SK-N-SH (cell line): ENCODE measurements around the gene AHNAK. TPM values are rescaled to one million over a fixed set of nuclear protein-coding genes. Genes with fewer than 3 reads are reported as not detected.

ENCODE experiments used
- CTCF ChIA-PET: fragments of 300-600, 350-600 bp; formaldehyde crosslinking; extraction: SDS; loops from one replicate; lab custom pipeline; 2021; lab: Yijun Ruan, JAX
- POLR2A ChIA-PET: fragments of 350-600 bp; sonication (Branson Sonifier 250); formaldehyde crosslinking; extraction: SDS; loops from one replicate; lab custom pipeline; 2020; ENCODE audit warnings: antibody characterized with exemption, inconsistent platforms; lab: Yijun Ruan, JAX
- DNase-seq: peaks from one replicate; pipeline ENCODE4 v3.0.0; 2012
- H2AFZ ChIP-seq: fragments of 200-600 bp; sonication (generic); 2 replicates; pipeline ENCODE4 v1.8.1; 2016; ENCODE audit warnings: antibody characterized with exemption, mild to moderate bottlenecking, low read depth
- H3F3A ChIP-seq: fragments of 200-600 bp; sonication (generic); replicated peaks from 2 replicates; pipeline ENCODE3; 2016; ENCODE audit warnings: antibody characterized with exemption, mild to moderate bottlenecking; ENCODE audit not compliant: insufficient read depth
- H3K27ac ChIP-seq, 2 experiments: fragments of 200-500 bp in 1 of 2; fragments of 200-600 bp in 1 of 2; sonication (Bioruptor generic) in 1 of 2; sonication (generic), shearing (Covaris generic) in 1 of 2; 2 replicates each; pipeline versions ENCODE4 v1.5.1 to v1.6.1; 2014 to 2016; ENCODE audit warnings: low read depth in 2 of 2, inconsistent platforms in 1 of 2, low read length in 1 of 2, mild to moderate bottlenecking in 1 of 2, mixed read lengths in 1 of 2
- H3K27me3 ChIP-seq: fragments of 200-600 bp; sonication (generic), shearing (Covaris generic); 2 replicates; pipeline ENCODE4 v1.6.1; 2016; ENCODE audit warnings: mixed run types; ENCODE audit not compliant: insufficient read depth
- H3K36me3 ChIP-seq, 2 experiments: fragments of 200-500 bp in 1 of 2; fragments of 200-600 bp in 1 of 2; sonication (Bioruptor generic) in 1 of 2; sonication (generic) in 1 of 2; replicated peaks in 1 of 2; 2 replicates each; pipeline versions ENCODE3 to v1.5.1; 2014 to 2016; ENCODE audit warnings: low read length in 1 of 2, mild to moderate bottlenecking in 1 of 2; ENCODE audit not compliant: insufficient read depth in 2 of 2, control insufficient read depth in 1 of 2
- H3K4me1 ChIP-seq, 2 experiments: fragments of 200-500 bp in 1 of 2; fragments of 200-600 bp in 1 of 2; sonication (Bioruptor generic) in 1 of 2; sonication (generic), shearing (Covaris generic) in 1 of 2; 2 replicates each; pipeline versions ENCODE4 v1.5.1 to v1.6.1; 2014 to 2016; ENCODE audit warnings: low read depth in 1 of 2, low read length in 1 of 2, mixed run types in 1 of 2; ENCODE audit not compliant: insufficient read depth in 2 of 2, control insufficient read depth in 1 of 2
- H3K4me2 ChIP-seq: fragments of 200-600 bp; sonication (generic), shearing (Covaris generic); 2 replicates; pipeline ENCODE4 v1.6.1; 2017; ENCODE audit warnings: mixed run types
- H3K4me3 ChIP-seq, 2 experiments: fragments of 200-500 bp in 1 of 2; fragments of 200-600 bp in 1 of 2; sonication (Bioruptor generic) in 1 of 2; sonication (generic), shearing (Covaris generic) in 1 of 2; 2 replicates each; pipeline versions ENCODE4 v1.5.1 to v1.8.1; 2014 to 2016; ENCODE audit warnings: low read depth in 2 of 2, inconsistent platforms in 1 of 2, low read length in 1 of 2, mild to moderate bottlenecking in 1 of 2, mixed read lengths in 1 of 2, moderate library complexity in 1 of 2
- H3K79me2 ChIP-seq: fragments of 200-600 bp; sonication (generic); 2 replicates; pipeline ENCODE4 v1.8.1; 2017; ENCODE audit warnings: mild to moderate bottlenecking; ENCODE audit not compliant: insufficient read depth
- H3K9ac ChIP-seq: fragments of 200-600 bp; sonication (generic); 2 replicates; pipeline ENCODE4 v1.6.1; 2017; ENCODE audit warnings: mixed run types
- H3K9me2 ChIP-seq: fragments of 200-600 bp; sonication (generic); 2 replicates; pipeline ENCODE4 v1.6.1; 2017; ENCODE audit warnings: mixed run types
- H3K9me3 ChIP-seq: fragments of 200-600 bp; sonication (generic); 2 replicates; pipeline ENCODE4 v1.6.1; 2017; ENCODE audit warnings: mixed run types, mild to moderate bottlenecking, moderate library complexity
- H4K20me1 ChIP-seq: fragments of 200-600 bp; sonication (generic); 2 replicates; pipeline ENCODE4 v1.6.1; 2017; ENCODE audit warnings: mild to moderate bottlenecking, mixed run types; ENCODE audit not compliant: insufficient read depth
- CHD2 ChIP-seq: fragments of 150-350 bp; IDR thresholded peaks from 2 replicates; pipeline ENCODE4 v1.6.1; 2018; ENCODE audit warnings: low read length; ENCODE audit not compliant: partially characterized antibody
- ELF1 ChIP-seq: IDR thresholded peaks from 2 replicates; pipeline ENCODE4 v1.4.0; 2012
- EP300 ChIP-seq, 2 experiments: IDR thresholded peaks; 2 replicates each; pipeline versions ENCODE4 v1.4.0 to v1.6.1; 2012; ENCODE audit warnings: borderline replicate concordance in 1 of 2, low read depth in 1 of 2, low read length in 1 of 2
- FOXJ3 ChIP-seq: sonication (generic); formaldehyde crosslinking; IDR thresholded peaks from 2 replicates; pipeline ENCODE4 v1.5.1; 2020; ENCODE audit warnings: mild to moderate bottlenecking, missing genetic modification reagents
- GABPA ChIP-seq: IDR thresholded peaks from 2 replicates; pipeline ENCODE4 v1.4.0; 2012; ENCODE audit warnings: low read depth, mild to moderate bottlenecking
- IRF3 ChIP-seq: fragments of 150-350 bp; IDR thresholded peaks from 2 replicates; pipeline ENCODE4 v1.6.1; 2016; ENCODE audit warnings: mild to moderate bottlenecking, low read depth, low read length
- JUND ChIP-seq: IDR thresholded peaks from 2 replicates; pipeline ENCODE4 v1.4.0; 2012
- MEF2A ChIP-seq: IDR thresholded peaks from 2 replicates; pipeline ENCODE4 v1.4.0; 2012; ENCODE audit warnings: low read depth, borderline replicate concordance
- NFIC ChIP-seq: IDR thresholded peaks from 2 replicates; pipeline ENCODE4 v1.4.0; 2012; ENCODE audit warnings: borderline replicate concordance
- POLR2AphosphoS5 ChIP-seq: IDR thresholded peaks from 2 replicates; pipeline ENCODE4 v1.6.1; 2012; ENCODE audit warnings: low read depth, low read length
- RAD21 ChIP-seq: IDR thresholded peaks from 2 replicates; pipeline ENCODE4 v1.6.1; 2012; ENCODE audit warnings: mild to moderate bottlenecking, low read length
- RCOR1 ChIP-seq: fragments of 150-350 bp; IDR thresholded peaks from 2 replicates; pipeline ENCODE4 v1.6.1; 2017; ENCODE audit warnings: antibody characterized with exemption, low read length
- RFX5 ChIP-seq: IDR thresholded peaks from 2 replicates; pipeline ENCODE4 v1.6.1; 2012; ENCODE audit warnings: mild to moderate bottlenecking, improper control_type of control experiment, low read length
- RXRA ChIP-seq: IDR thresholded peaks from 2 replicates; pipeline ENCODE4 v1.4.0; 2012; ENCODE audit warnings: low read depth, mild to moderate bottlenecking, borderline replicate concordance
- SIN3A ChIP-seq: IDR thresholded peaks from 2 replicates; pipeline ENCODE4 v1.6.1; 2012; ENCODE audit warnings: low read depth, mild to moderate bottlenecking, low read length, moderate library complexity, borderline replicate concordance
- TCF12 ChIP-seq: IDR thresholded peaks from 2 replicates; pipeline ENCODE4 v1.4.0; 2012
- TEAD4 ChIP-seq: IDR thresholded peaks from 2 replicates; pipeline ENCODE4 v1.4.0; 2012; ENCODE audit warnings: mild to moderate bottlenecking, borderline replicate concordance; ENCODE audit not compliant: insufficient read depth
- YY1 ChIP-seq: IDR thresholded peaks from 2 replicates; pipeline ENCODE4 v1.4.0; 2012; ENCODE audit warnings: low read depth, mild to moderate bottlenecking
- WGBS: methylation state at CpG from one replicate; pipeline ENCODE4 v1.1.6; 2017; ENCODE audit warnings: low lambda C conversion rate; 5-methylcytosine and 5-hydroxymethylcytosine counted together
- polyA plus RNA-seq, 3 experiments: library from polyadenylated mRNA; depleted of rRNA; stranded (reverse); fragments of >200 nt; gene quantifications; 2 replicates each; pipeline ENCODE4 v1.2.3, GENCODE V29; 2012

The AHNAK gene
- polyA plus RNA-seq, 1 of the 3 experiments (the other 2 are of a cell fraction), result 57.8 TPM

GRCh38 chr11:62498492-62499286, 47.9 kb downstream of the AHNAK start:
- no peak for TF ChIP-seq MEF2A
- no peak for TF ChIP-seq NFIC
- TF ChIP-seq ELF1, result no peak
- no peak for TF ChIP-seq IRF3
- no peak for TF ChIP-seq RFX5
- no peak for TF ChIP-seq SIN3A
- TF ChIP-seq RAD21, result no peak
- no peak for TF ChIP-seq YY1
- no peak for TF ChIP-seq JUND
- no peak for TF ChIP-seq CHD2
- TF ChIP-seq EP300 (IDR thresholded peaks at IDR 0.05; ENCODE audit: borderline replicate concordance in 1 of 2, low read depth in 1 of 2, low read length in 1 of 2), result no peak
- TF ChIP-seq RCOR1, result no peak
- no peak for TF ChIP-seq FOXJ3
- TF ChIP-seq TEAD4, result no peak
- TF ChIP-seq TCF12, result no peak
- TF ChIP-seq RXRA, result no peak
- TF ChIP-seq POLR2AphosphoS5, result no peak
- TF ChIP-seq, all 33 proteins: peak for 0
- POLR2A ChIA-PET, result no interaction called here

GRCh38 chr11:62498031-62498430, 48.6 kb downstream of the AHNAK start:
- Histone ChIP-seq H3K36me3 (no peaks in the 10 kb centered on the region), H3K4me2 (no peak overlapping the region), H3K4me3 (no peak overlapping the region), H3K4me1 (peaks cover 3 to 10% of the 10 kb centered on the region in 2 experiments; a peak in 2 of 4 replicates), H3K27ac (peak overlapping the region in 1 of 2 experiments; percentile 55; a peak in 2 of 4 replicates), H3K27me3 (no peaks in the 10 kb centered on the region), H3K9me3 (no peaks in the 10 kb centered on the region), H3K9ac (no peak overlapping the region), H2AFZ (no peak overlapping the region), H3K79me2 (no peaks in the 10 kb centered on the region), H3K9me2 (no peaks in the 10 kb centered on the region), H4K20me1 (no peaks in the 10 kb centered on the region), H3F3A (peaks cover 7% of the 10 kb centered on the region)
- 87% methylated on average over 4 of the region's 4 CpGs for WGBS
- CTCF ChIA-PET, result interaction anchor here (1.0 to 4.8 kb wide), 9 partner anchors 10 to 102 kb away, joined by 3 to 32 read pairs (median 4); no protein-coding TSS in a partner anchor
- POLR2A ChIA-PET, result no interaction called here
- TF ChIP-seq POLR2AphosphoS5 (no peak), GABPA (no peak)
- DNase-seq, result peak; percentile 1

More at GRCh38 chr11:62498492-62499286, 47.9 kb downstream of the AHNAK start:
- H3K79me2 ChIP-seq, result no peaks in the 10 kb centered on the region
- H3K9me2 ChIP-seq, result no peaks in the 10 kb centered on the region
- CTCF ChIA-PET, result interaction anchor here (1.0 to 4.8 kb wide), 6 partner anchors 11 to 74 kb away, joined by 3 to 32 read pairs (median 4); no protein-coding TSS in a partner anchor
- peaks cover 3 to 10% of the 10 kb centered on the region in 2 experiments; a peak in 2 of 4 replicates for H3K4me1 ChIP-seq
- no peaks in the 10 kb centered on the region for H3K9me3 ChIP-seq
- H3K27me3 ChIP-seq, result no peaks in the 10 kb centered on the region
- no peak overlapping the region for H3K27ac ChIP-seq
- no peaks in the 10 kb centered on the region for H4K20me1 ChIP-seq
- no peak overlapping the region for H3K4me2 ChIP-seq
- WGBS, result 96% methylated on average over 9 of the region's 9 CpGs
- H3K36me3 ChIP-seq, result no peaks in the 10 kb centered on the region
- DNase-seq, result no peak
- H3K9ac ChIP-seq, result no peak overlapping the region
- H3F3A ChIP-seq, result peaks cover 10% of the 10 kb centered on the region
- H3K4me3 ChIP-seq, result no peak overlapping the region
- no peak overlapping the region for H2AFZ ChIP-seq
